ACC112 (cell line): ENCODE results near the gene SLC44A5.
"Not testable (repeated sequence)": the region's sequence is repeated elsewhere in the genome, so short reads cannot be mapped to it uniquely, and the experiment has no call there.

Experiments used
- H2AFZ ChIP-seq: fragments of 200-600 bp; sonication (generic); one replicate; pipeline ENCODE4 v1.6.0; 2017; ENCODE audit warnings: antibody characterized with exemption, low read length; ENCODE audit not compliant: unreplicated experiment
- H3K27ac ChIP-seq: fragments of 200-600 bp; sonication (generic); 2 replicates; pipeline ENCODE4 v1.5.1; 2014; ENCODE audit warnings: low read depth, mild to moderate bottlenecking, antibody characterized with exemption, low read length, moderate library complexity
- H3K27me3 ChIP-seq: fragments of 200-600 bp; sonication (generic); 2 replicates; pipeline ENCODE4 v1.6.1; 2014; ENCODE audit warnings: mild to moderate bottlenecking, antibody characterized with exemption, low read length, moderate library complexity, mixed read lengths; ENCODE audit not compliant: insufficient read depth
- H3K36me3 ChIP-seq: fragments of 200-600 bp; sonication (generic); 2 replicates; pipeline ENCODE4 v1.6.1; 2016; ENCODE audit warnings: mild to moderate bottlenecking, antibody characterized with exemption, low read length, moderate library complexity, mixed read lengths; ENCODE audit not compliant: insufficient read depth
- H3K4me1 ChIP-seq: fragments of 200-600 bp; sonication (generic); one replicate; pipeline ENCODE4 v1.6.1; 2016; ENCODE audit warnings: low read length, mixed read lengths; ENCODE audit not compliant: insufficient read depth, unreplicated experiment, control insufficient read depth
- H3K4me3 ChIP-seq: fragments of 200-600 bp; sonication (generic); 2 replicates; pipeline ENCODE4 v1.5.1; 2014; ENCODE audit warnings: mild to moderate bottlenecking, low read depth, low read length
- H3K79me2 ChIP-seq: fragments of 200-600 bp; sonication (generic); one replicate; pipeline ENCODE4 v1.6.0; 2016; ENCODE audit warnings: low read length; ENCODE audit not compliant: control insufficient read depth, unreplicated experiment, insufficient read depth

SLC44A5 gene

GRCh38 chr1:75250114-75250513 lies 360.8 kb downstream of the SLC44A5 start:
- H3K79me2 ChIP-seq, H3K36me3 ChIP-seq, H3K4me3 ChIP-seq, H3K27ac ChIP-seq, H2AFZ ChIP-seq, H3K4me1 ChIP-seq: not testable (repeated sequence)
- H3K27me3 ChIP-seq = peaks cover 28% of the 10 kb centered on the region

GRCh38 chr1:75245239-75245638 lies 365.7 kb downstream of the SLC44A5 start:
- H2AFZ ChIP-seq = no peak overlapping the region
- H3K27me3 ChIP-seq = peaks cover 30% of the 10 kb centered on the region; the same call in 1 of the 2 replicates
- H3K4me3 ChIP-seq = no peak overlapping the region
- no peaks in the 10 kb centered on the region for H3K79me2 ChIP-seq
- H3K27ac ChIP-seq = no peak overlapping the region
- no peaks in the 10 kb centered on the region for H3K4me1 ChIP-seq
- H3K36me3 ChIP-seq = no peaks in the 10 kb centered on the region

DNA sequence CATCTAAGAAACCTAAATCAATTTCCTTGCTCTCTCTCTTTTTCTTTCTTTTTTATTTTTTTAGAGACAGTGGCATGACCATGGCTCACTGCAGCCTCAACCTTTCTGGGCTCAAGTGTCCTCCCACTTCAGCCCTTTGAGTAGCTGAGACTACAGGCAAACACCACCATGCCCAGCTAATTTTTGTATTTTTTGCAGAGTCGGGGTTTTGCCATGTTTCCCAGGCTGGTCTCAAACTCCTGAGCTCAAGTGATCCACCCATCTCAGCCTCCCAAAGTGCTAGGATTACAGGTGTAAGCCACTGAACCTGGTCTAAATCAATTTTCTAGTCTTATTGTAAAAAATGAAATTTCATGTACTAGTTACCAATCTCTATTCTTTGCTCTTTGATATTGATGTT lies 367.8 kb downstream of the SLC44A5 start:
- Histone ChIP-seq H3K4me3 (no peak overlapping the region), H3K27me3 (peaks cover 30% of the 10 kb centered on the region; the same call in 1 of the 2 replicates), H3K27ac (no peak overlapping the region), H3K4me1 (no peaks in the 10 kb centered on the region), H3K79me2 (no peaks in the 10 kb centered on the region), H2AFZ (no peak overlapping the region), H3K36me3 (no peaks in the 10 kb centered on the region)

DNA sequence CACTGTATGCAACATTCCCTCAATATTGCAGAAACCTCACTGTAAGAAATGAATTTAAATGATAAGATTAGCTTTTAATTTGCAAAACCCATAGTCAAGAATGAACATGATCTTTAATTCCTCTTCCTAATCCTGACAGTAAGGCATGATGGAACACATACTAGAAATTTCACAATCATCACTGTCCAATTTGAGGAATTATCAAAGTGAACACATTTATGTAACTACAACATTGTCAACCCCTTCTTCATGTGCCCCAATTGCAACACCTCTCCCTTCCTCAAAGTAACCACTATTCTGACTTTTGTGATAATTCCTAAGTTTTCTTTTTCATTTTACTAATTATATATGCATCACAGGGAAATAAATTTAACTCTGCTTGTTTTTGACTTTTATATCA lies 373.6 kb downstream of the SLC44A5 start:
- no peaks in the 10 kb centered on the region for H3K4me1 ChIP-seq
- H3K79me2 ChIP-seq = no peaks in the 10 kb centered on the region
- no peak overlapping the region for H3K4me3 ChIP-seq
- H3K36me3 ChIP-seq = no peaks in the 10 kb centered on the region
- H3K27me3 ChIP-seq = 0 out of 2 replicates have a peak, but pooled peaks cover 5% of the 10 kb centered on the region
- H3K27ac ChIP-seq = no peak overlapping the region
- no peak overlapping the region for H2AFZ ChIP-seq

- no peaks in the 10 kb centered on the region for H3K79me2 ChIP-seq
- no peaks in the 10 kb centered on the region for H3K4me1 ChIP-seq
- 0 out of 2 replicates have a peak, but pooled peaks cover 2% of the 10 kb centered on the region for H3K27me3 ChIP-seq
- no peak overlapping the region for H3K4me3 ChIP-seq
- no peak overlapping the region for H2AFZ ChIP-seq
- H3K36me3 ChIP-seq = no peaks in the 10 kb centered on the region
- H3K27ac ChIP-seq = no peak overlapping the region
Observed at GRCh38 chr1:75234562-75234961, 376.4 kb downstream of the SLC44A5 start.

GRCh38 chr1:75233302-75233929 lies 377.5 kb downstream of the SLC44A5 start:
- H3K36me3 ChIP-seq = no peaks in the 10 kb centered on the region
- no peak overlapping the region for H2AFZ ChIP-seq
- H3K27ac ChIP-seq = no peak overlapping the region
- H3K79me2 ChIP-seq = no peaks in the 10 kb centered on the region
- H3K4me1 ChIP-seq = no peaks in the 10 kb centered on the region
- no peak overlapping the region for H3K4me3 ChIP-seq
- 0 out of 2 replicates have a peak, but pooled peaks cover 2% of the 10 kb centered on the region for H3K27me3 ChIP-seq

- Histone ChIP-seq H2AFZ (no peak overlapping the region), H3K36me3 (no peaks in the 10 kb centered on the region), H3K27me3 (no peaks in the 10 kb centered on the region), H3K4me1 (no peaks in the 10 kb centered on the region), H3K79me2 (no peaks in the 10 kb centered on the region), H3K27ac (no peak overlapping the region), H3K4me3 (no peak overlapping the region)
Observed at GRCh38 chr1:75220072-75220471, 390.8 kb downstream of the SLC44A5 start.

DNA sequence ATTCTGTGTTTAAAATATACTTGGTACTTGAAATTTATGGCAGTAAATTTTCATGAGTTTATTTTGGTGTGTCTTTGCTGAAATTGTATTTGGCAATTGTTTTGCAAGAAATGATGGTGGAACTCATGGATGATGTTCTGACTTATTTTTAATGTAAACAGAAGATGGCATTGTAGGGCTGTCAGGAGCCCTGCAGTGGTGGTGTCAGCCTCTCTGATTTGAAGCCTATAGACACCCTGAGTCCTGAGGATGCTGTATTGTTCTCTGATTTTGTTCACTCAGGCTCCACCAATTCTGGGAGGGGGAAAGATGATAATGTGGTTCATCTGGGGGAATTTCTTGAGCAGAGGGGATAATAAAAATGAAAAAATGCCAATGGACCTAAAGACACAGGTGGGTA lies 396.9 kb downstream of the SLC44A5 start:
- Histone ChIP-seq H3K4me1 (no peaks in the 10 kb centered on the region), H3K36me3 (no peaks in the 10 kb centered on the region), H3K79me2 (no peaks in the 10 kb centered on the region), H3K27me3 (no peaks in the 10 kb centered on the region), H3K4me3 (no peak overlapping the region), H2AFZ (no peak overlapping the region), H3K27ac (no peak overlapping the region)

- Histone ChIP-seq H3K27me3 (0 out of 2 replicates have a peak, but pooled peaks cover under 1% of the 10 kb centered on the region), H3K4me3 (no peak overlapping the region), H3K27ac (no peak overlapping the region), H2AFZ (no peak overlapping the region), H3K79me2 (no peaks in the 10 kb centered on the region), H3K36me3 (no peaks in the 10 kb centered on the region), H3K4me1 (no peaks in the 10 kb centered on the region)
Observed at GRCh38 chr1:75211648-75212047, 399.3 kb downstream of the SLC44A5 start.

DNA sequence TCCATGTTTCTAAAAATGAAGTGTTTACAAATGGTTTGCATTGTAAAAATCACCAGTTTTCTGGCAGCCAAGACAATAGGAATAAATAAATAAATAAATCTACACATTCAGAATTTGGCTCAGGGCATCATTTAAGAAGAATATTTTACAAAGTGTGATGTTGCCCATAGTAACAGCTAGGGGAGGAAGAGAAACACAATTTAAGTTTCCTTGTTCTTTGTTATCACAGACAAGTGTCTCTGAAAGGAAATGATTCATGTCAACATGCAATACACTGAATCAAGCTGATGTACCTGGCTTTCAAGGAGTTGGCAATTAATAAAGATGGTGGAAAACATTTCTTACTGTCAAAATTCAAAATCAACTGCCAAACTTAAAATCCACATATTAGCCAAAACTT lies 402.1 kb downstream of the SLC44A5 start:
- peaks cover 9% of the 10 kb centered on the region; the same call in 1 of the 2 replicates for H3K27me3 ChIP-seq
- H3K79me2 ChIP-seq = no peaks in the 10 kb centered on the region
- H3K36me3 ChIP-seq = no peaks in the 10 kb centered on the region
- H3K27ac ChIP-seq = no peak overlapping the region
- no peaks in the 10 kb centered on the region for H3K4me1 ChIP-seq
- H3K4me3 ChIP-seq = no peak overlapping the region
- no peak overlapping the region for H2AFZ ChIP-seq

- Histone ChIP-seq H3K79me2 (no peaks in the 10 kb centered on the region), H3K36me3 (no peaks in the 10 kb centered on the region), H2AFZ (peak overlapping the region; percentile 19), H3K4me3 (peak overlapping the region; percentile 56), H3K27me3 (peaks cover 9% of the 10 kb centered on the region; the same call in 1 of the 2 replicates), H3K27ac (no peak overlapping the region), H3K4me1 (peaks cover 2% of the 10 kb centered on the region)
Observed at GRCh38 chr1:75203415-75204277, 407.3 kb downstream of the SLC44A5 start.
